IPS-20b (cell line): Measurements from ENCODE around the gene MPL.

Experiments
- H3K27ac ChIP-seq: one replicate; pipeline ENCODE4 v1.5.1; 2013; ENCODE audit warnings: low read length
- H3K27me3 ChIP-seq: 2 replicates; pipeline ENCODE4 v1.6.1; 2013; ENCODE audit warnings: mild to moderate bottlenecking, low read length, inconsistent platforms; ENCODE audit not compliant: insufficient read depth
- H3K36me3 ChIP-seq: 2 replicates; pipeline ENCODE4 v1.6.1; 2013; ENCODE audit warnings: low read depth, mild to moderate bottlenecking, inconsistent platforms, low read length, moderate library complexity; ENCODE audit not compliant: insufficient read depth
- H3K4me1 ChIP-seq: 2 replicates; pipeline ENCODE4 v1.6.1; 2013; ENCODE audit warnings: mild to moderate bottlenecking, control low read depth, inconsistent platforms, low read length, moderate library complexity; ENCODE audit not compliant: insufficient read depth
- H3K4me3 ChIP-seq: 2 replicates; pipeline ENCODE4 v1.5.1; 2013; ENCODE audit warnings: mild to moderate bottlenecking, low read length, inconsistent platforms
- H3K9ac ChIP-seq: 2 replicates; pipeline ENCODE4 v1.6.1; 2013; ENCODE audit warnings: low read depth, mild to moderate bottlenecking, inconsistent platforms, low read length, moderate library complexity
- H3K9me3 ChIP-seq: 2 replicates; pipeline ENCODE4 v1.6.1; 2013; ENCODE audit warnings: mild to moderate bottlenecking, low read depth, low read length, inconsistent platforms; ENCODE audit not compliant: insufficient read depth

The MPL gene

GRCh38 chr1:43337588-43337987, at the start of gene MPL:
TSS of gene MPL (plus strand) at chr1:43337818. CDS start at chr1:43337849, 31 bp downstream.
- Histone ChIP-seq H3K4me1 (no peaks in the 10 kb centered on the region), H3K27me3 (no peaks in the 10 kb centered on the region), H3K9me3 (no peaks in the 10 kb centered on the region), H3K27ac (no peak within 1 kb of the TSS), H3K4me3 (no peak within 1 kb of the TSS), H3K36me3 (no peaks in the 10 kb centered on the region), H3K9ac (no peak within 1 kb of the TSS)

GRCh38 chr1:43288058-43288784, 49.4 kb upstream of the MPL start:
- Histone ChIP-seq H3K27me3 (no peaks in the 10 kb centered on the region), H3K36me3 (no peaks in the 10 kb centered on the region), H3K4me1 (peaks cover 6% of the 10 kb centered on the region; the same call in 1 of the 2 replicates)

GRCh38 chr1:43288785-43289706, 48.6 kb upstream of the MPL start:
- H3K9ac ChIP-seq, result no peak overlapping the region
- H3K27me3 ChIP-seq, result no peaks in the 10 kb centered on the region
- H3K4me1 ChIP-seq, result peaks cover 6% of the 10 kb centered on the region; the same call in 1 of the 2 replicates
- no peaks in the 10 kb centered on the region for H3K36me3 ChIP-seq
- no peak overlapping the region for H3K4me3 ChIP-seq
- H3K27ac ChIP-seq, result no peak overlapping the region
- H3K9me3 ChIP-seq, result no peaks in the 10 kb centered on the region

More at GRCh38 chr1:43288058-43288784, 49.4 kb upstream of the MPL start:
- H3K4me3 ChIP-seq, result no peak overlapping the region
- no peak overlapping the region for H3K27ac ChIP-seq
- no peaks in the 10 kb centered on the region for H3K9me3 ChIP-seq
- no peak overlapping the region for H3K9ac ChIP-seq

- H3K4me1 ChIP-seq, result peaks cover 24% of the 10 kb centered on the region
- H3K36me3 ChIP-seq, result no peaks in the 10 kb centered on the region
- no peak overlapping the region for H3K27ac ChIP-seq
- H3K9ac ChIP-seq, result no peak overlapping the region
- H3K9me3 ChIP-seq, result no peaks in the 10 kb centered on the region
- H3K27me3 ChIP-seq, result no peaks in the 10 kb centered on the region
- no peak overlapping the region for H3K4me3 ChIP-seq
Observed at GRCh38 chr1:43292216-43292615, 45.4 kb upstream of the MPL start.

DNA sequence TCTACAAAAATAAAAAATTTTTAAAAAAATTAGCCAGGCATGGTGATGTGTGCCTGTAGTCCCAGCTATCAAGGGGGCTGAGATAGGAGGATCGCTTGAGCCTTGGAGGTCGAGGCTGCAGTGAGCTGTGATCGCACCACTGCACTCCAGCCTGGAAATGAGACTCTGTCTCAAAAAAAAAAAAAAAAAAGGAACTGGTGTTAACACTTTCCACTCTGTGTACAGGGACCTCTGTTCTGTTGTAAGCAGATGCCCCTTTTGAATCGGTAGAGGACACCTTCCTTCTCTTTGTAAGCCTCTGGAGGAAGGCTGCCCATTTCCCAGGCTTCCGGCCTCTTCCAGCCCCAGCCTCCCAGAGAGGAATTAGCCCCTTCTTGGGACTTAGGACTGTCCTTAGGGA, 44.9 kb upstream of the MPL start:
- no peak overlapping the region for H3K4me3 ChIP-seq
- no peak overlapping the region for H3K27ac ChIP-seq
- no peaks in the 10 kb centered on the region for H3K27me3 ChIP-seq
- no peak overlapping the region for H3K9ac ChIP-seq
- H3K4me1 ChIP-seq, result peaks cover 26% of the 10 kb centered on the region
- H3K9me3 ChIP-seq, result no peaks in the 10 kb centered on the region
- H3K36me3 ChIP-seq, result no peaks in the 10 kb centered on the region

DNA sequence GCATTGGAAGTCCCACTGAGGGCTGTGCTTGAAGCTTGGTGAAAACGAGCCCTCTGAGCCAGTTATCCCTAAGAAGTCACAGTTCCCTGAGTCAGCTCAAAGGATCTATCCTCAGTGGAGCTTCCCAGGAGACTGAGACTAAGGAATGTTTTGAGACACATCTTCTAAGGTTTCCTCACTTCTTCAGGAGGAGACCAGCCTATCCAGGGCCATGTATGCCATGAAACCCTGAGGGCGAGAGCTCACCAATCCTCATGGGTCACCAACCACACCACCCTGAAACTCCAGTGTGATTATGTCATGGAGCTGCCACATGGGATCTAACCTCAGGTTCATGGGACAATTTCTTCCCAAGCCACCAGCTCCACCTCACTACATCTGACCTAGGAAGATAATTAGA, 44.4 kb upstream of the MPL start:
- H3K27ac ChIP-seq, result no peak overlapping the region

DNA sequence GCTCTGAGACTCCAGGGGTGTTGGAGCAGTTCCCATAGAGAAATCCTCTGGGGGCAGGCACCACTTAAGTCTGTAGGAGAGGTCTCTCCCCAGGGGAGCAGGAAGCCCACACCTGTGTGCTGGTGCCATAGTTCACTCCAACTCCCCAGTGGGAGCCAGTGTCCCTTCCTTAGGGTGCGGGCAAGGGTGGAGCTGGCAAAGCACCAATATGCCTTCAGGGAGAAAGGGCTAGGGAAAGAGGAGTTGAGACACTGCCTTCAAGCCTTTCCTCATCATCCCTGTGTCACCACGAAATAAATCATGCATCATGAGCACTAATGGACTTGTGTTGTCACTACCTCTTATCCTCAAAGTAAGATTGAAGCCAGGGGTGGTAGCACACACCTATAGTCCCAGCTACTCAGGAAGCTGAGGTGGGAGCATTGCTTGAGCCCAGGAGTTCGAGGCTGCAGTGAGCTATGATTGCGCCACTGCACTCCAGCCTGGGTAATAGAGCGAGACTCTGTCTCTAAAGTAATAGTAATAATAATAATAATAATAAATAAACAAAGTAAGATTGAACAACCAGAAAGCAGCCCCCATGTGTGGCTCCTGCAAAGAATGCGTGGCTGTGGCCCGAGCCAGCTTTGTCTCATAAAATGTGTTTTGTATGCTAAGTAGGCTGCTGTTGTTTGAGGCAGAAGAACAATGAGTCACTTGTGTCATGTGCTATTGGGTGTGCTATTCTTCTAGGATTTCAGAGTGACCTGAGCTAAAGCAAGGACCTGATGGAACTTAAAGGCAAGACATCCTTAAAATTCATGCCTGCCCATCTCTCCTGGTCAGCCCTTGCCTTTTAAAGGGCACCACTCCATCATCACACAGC, 43.5 kb upstream of the MPL start:
- H3K4me3 ChIP-seq, result no peak overlapping the region
- no peaks in the 10 kb centered on the region for H3K9me3 ChIP-seq
- H3K4me1 ChIP-seq, result peaks cover 26% of the 10 kb centered on the region
- no peak overlapping the region for H3K9ac ChIP-seq
- H3K36me3 ChIP-seq, result no peaks in the 10 kb centered on the region
- H3K27ac ChIP-seq, result no peak overlapping the region
- H3K27me3 ChIP-seq, result no peaks in the 10 kb centered on the region

More for the DNA sequence above, 44.4 kb upstream of the MPL start:
- Histone ChIP-seq H3K36me3 (no peaks in the 10 kb centered on the region), H3K4me1 (peaks cover 26% of the 10 kb centered on the region), H3K9me3 (no peaks in the 10 kb centered on the region), H3K4me3 (no peak overlapping the region), H3K9ac (no peak overlapping the region), H3K27me3 (no peaks in the 10 kb centered on the region)

- Histone ChIP-seq H3K27me3 (no peaks in the 10 kb centered on the region), H3K4me3 (no peak overlapping the region), H3K27ac (no peak overlapping the region), H3K9me3 (no peaks in the 10 kb centered on the region), H3K4me1 (peaks cover 26% of the 10 kb centered on the region), H3K9ac (no peak overlapping the region), H3K36me3 (no peaks in the 10 kb centered on the region)
Observed at GRCh38 chr1:43294761-43295160, 42.9 kb upstream of the MPL start.

- no peak overlapping the region for H3K9ac ChIP-seq
- H3K36me3 ChIP-seq, result no peaks in the 10 kb centered on the region
- no peaks in the 10 kb centered on the region for H3K9me3 ChIP-seq
- no peak overlapping the region for H3K4me3 ChIP-seq
- no peaks in the 10 kb centered on the region for H3K27me3 ChIP-seq
- peaks cover 26% of the 10 kb centered on the region for H3K4me1 ChIP-seq
- H3K27ac ChIP-seq, result no peak overlapping the region
Observed at GRCh38 chr1:43296207-43296606, 41.4 kb upstream of the MPL start.

DNA sequence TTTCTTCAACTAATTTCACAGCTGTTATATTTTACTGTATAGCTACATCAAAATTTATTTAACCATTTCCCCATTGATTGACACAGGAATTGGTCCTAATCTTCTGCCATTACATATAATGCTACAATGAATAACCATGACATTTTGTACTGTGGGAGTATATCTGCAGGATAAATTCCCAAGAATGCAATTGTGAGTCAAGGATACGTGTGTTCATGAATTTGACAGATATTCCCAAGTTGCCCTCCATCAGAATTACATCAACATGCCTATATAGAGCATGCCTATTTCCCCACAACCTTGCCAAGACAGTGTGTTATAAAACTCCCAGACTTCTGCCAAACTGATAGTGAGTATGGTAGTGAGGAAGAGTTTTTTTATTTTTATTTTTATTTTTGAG, 39.6 kb upstream of the MPL start:
- Histone ChIP-seq H3K27me3 (no peaks in the 10 kb centered on the region), H3K9ac (no peak overlapping the region), H3K4me1 (peaks cover 26% of the 10 kb centered on the region), H3K9me3 (no peaks in the 10 kb centered on the region), H3K4me3 (no peak overlapping the region), H3K36me3 (no peaks in the 10 kb centered on the region), H3K27ac (no peak overlapping the region)

GRCh38 chr1:43299101-43299500, 38.5 kb upstream of the MPL start:
- Histone ChIP-seq H3K36me3 (no peaks in the 10 kb centered on the region), H3K27ac (no peak overlapping the region), H3K4me1 (peaks cover 26% of the 10 kb centered on the region), H3K9me3 (no peaks in the 10 kb centered on the region), H3K4me3 (no peak overlapping the region), H3K27me3 (no peaks in the 10 kb centered on the region), H3K9ac (no peak overlapping the region)
